ENCODE data around the gene TYMP. TPM values are rescaled to one million over a fixed set of nuclear protein-coding genes. Genes with fewer than 3 reads are reported as not detected.

TYMP gene
- polyA plus RNA-seq, 1 of the 3 experiments (the other 2 are of a cell fraction) = 1.7 TPM

- DNase-seq = peak; percentile 26
- H4K20me1 ChIP-seq (ENCODE audit: insufficient read depth) = no peaks in the 10 kb centered on the region
- no peak overlapping the region for H3K9ac ChIP-seq
- no peak overlapping the region for H3K4me2 ChIP-seq
- H3K27ac ChIP-seq (ENCODE audit: low read depth in 2 of 2, low read length in 1 of 2) = no peak overlapping the region
- CTCF ChIA-PET = interaction anchor here (1.4 to 5.3 kb wide), 3 partner anchors 14 to 23 kb away, joined by 4 to 31 read pairs (median 26); partner anchors contain the start of genes SCO2 and SYCE3
- no peaks in the 10 kb centered on the region for H3K9me2 ChIP-seq
- H3K4me3 ChIP-seq (ENCODE audit: low read depth in 2 of 2, low read length in 1 of 2) = no peak overlapping the region
- H3K27me3 ChIP-seq (ENCODE audit: insufficient read depth) = no peaks in the 10 kb centered on the region
- H3F3A ChIP-seq (replicated peaks; ENCODE audit: insufficient read depth) = no peaks in the 10 kb centered on the region
- H3K4me1 ChIP-seq (ENCODE audit: control insufficient read depth in 1 of 2, insufficient read depth in 2 of 2, low read depth in 1 of 2, low read length in 1 of 2) = peaks cover 0 to 9% of the 10 kb centered on the region in 2 experiments; a peak in 1 of 4 replicates
- H3K9me3 ChIP-seq = no peaks in the 10 kb centered on the region
- TF ChIP-seq TCF12 (IDR thresholded peaks at IDR 0.05) (no peak), SMC3 (IDR thresholded peaks at IDR 0.05; ENCODE audit: low read depth, low read length) (no peak), NFIC (IDR thresholded peaks at IDR 0.05; ENCODE audit: borderline replicate concordance) (no peak), YY1 (IDR thresholded peaks at IDR 0.05; ENCODE audit: low read depth) (no peak), GABPA (IDR thresholded peaks at IDR 0.05; ENCODE audit: low read depth) (no peak), EZH2phosphoT487 (IDR thresholded peaks at IDR 0.05; ENCODE audit: borderline replicate concordance, low read depth) (no peak), USF1 (IDR thresholded peaks at IDR 0.05; ENCODE audit: borderline replicate concordance, low read depth) (no peak), JUND (IDR thresholded peaks at IDR 0.05) (no peak), RCOR1 (IDR thresholded peaks at IDR 0.05; ENCODE audit: low read length) (no peak), GATA2 (CRISPR knock-in tag; IDR thresholded peaks at IDR 0.05) (no peak), ZBTB33 (IDR thresholded peaks at IDR 0.05; ENCODE audit: borderline replicate concordance, low read depth) (no peak), IRF3 (IDR thresholded peaks at IDR 0.05; ENCODE audit: low read depth, low read length) (no peak), MXI1 (IDR thresholded peaks at IDR 0.05; ENCODE audit: low read depth, low read length) (no peak), MEF2A (IDR thresholded peaks at IDR 0.05; ENCODE audit: borderline replicate concordance, low read depth) (no peak), FOXM1 (IDR thresholded peaks at IDR 0.05; ENCODE audit: low read depth) (no peak)
- TF ChIP-seq, protein P1, sequence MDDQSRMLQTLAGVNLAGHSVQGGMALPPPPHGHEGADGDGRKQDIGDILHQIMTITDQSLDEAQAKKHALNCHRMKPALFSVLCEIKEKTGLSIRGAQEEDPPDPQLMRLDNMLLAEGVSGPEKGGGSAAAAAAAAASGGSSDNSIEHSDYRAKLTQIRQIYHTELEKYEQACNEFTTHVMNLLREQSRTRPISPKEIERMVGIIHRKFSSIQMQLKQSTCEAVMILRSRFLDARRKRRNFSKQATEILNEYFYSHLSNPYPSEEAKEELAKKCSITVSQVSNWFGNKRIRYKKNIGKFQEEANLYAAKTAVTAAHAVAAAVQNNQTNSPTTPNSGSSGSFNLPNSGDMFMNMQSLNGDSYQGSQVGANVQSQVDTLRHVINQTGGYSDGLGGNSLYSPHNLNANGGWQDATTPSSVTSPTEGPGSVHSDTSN (IDR thresholded peaks at IDR 0.05) = no peak
- TF ChIP-seq, protein P2, sequence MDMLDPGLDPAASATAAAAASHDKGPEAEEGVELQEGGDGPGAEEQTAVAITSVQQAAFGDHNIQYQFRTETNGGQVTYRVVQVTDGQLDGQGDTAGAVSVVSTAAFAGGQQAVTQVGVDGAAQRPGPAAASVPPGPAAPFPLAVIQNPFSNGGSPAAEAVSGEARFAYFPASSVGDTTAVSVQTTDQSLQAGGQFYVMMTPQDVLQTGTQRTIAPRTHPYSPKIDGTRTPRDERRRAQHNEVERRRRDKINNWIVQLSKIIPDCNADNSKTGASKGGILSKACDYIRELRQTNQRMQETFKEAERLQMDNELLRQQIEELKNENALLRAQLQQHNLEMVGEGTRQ (IDR thresholded peaks at IDR 0.05; ENCODE audit: borderline replicate concordance, low read depth, low read length) = no peak
- no peaks in the 10 kb centered on the region for H3K36me3 ChIP-seq (replicated peaks in 1 of 2; ENCODE audit: control insufficient read depth in 1 of 2, insufficient read depth in 2 of 2, low read length in 1 of 2)
- POLR2A ChIA-PET = no interaction called here
- no peaks in the 10 kb centered on the region for H3K79me2 ChIP-seq (ENCODE audit: insufficient read depth)
- no peak overlapping the region for H2AFZ ChIP-seq (ENCODE audit: low read depth)
- 94% methylated on average over 22 of the region's 68 CpGs for WGBS (ENCODE audit: low lambda C conversion rate)
Measured at GRCh38 chr22:50548921-50549790, 19.3 kb upstream of the TYMP start.

All from SK-N-SH (cell line).